CD4-positive, alpha-beta T cell treated with Interleukin-6 at 100 ng/mL for 8 hours (primary cell): Measurements from ENCODE around the gene NRP1.

Source experiments
- DNase-seq: peaks from one replicate; pipeline ENCODE4 v3.0.0-alpha.2; 2020; ENCODE audit warnings: mixed read lengths, low spot score

NRP1 gene

DNA sequence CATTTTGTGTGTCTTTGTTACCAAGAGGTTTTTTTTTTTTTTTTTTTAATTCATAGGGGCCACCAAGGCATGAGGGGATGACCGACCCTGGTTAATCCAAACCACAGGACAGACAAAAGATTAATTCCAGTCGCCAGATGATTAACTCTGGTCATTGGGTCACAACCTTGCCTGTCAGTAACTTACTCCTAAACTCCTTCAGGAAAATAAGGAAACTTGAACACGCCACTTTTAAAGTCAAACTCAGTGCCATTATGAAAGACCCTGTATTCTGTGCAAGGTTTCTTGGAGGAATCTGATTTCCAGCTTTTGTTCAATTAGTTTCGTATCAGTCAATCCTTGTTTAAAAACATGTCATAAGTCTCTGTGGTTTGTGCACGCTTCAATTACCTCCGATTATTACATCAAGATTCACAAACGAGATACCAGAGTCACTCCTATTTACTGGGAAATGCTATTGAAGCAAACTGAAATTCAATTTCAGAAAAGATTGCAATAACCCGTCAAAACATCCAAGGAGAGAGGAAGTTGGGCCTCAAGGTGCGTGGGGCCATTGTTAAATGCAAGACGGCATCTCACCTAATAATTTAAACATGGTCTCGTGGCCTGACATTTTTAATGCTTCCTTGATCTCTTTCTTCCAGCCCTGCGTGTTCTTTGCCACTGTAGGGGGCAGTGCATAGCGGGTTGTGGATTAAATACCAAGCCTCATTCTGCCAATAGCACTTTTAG is 44.0 kb downstream of the NRP1 start:
- DNase-seq, result no peak

DNA sequence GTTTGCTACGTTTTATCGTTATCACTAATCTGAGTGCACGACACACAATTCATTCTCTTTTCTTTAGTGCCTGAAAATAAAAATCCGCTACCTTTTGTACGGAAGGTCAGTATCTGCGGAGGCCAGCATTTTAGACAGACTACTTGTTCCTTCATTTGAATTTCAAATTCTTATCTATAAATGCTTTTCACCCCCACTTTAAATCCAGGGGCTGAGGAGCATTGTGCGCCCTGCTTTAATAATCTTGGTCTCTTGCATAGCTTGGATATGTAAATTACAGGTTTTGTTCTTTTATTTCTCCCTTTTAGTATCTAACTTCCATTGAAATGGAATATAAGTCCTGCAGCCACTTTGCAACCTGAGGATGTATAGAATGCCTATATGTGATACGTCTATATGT is 44.7 kb downstream of the NRP1 start:
- no peak for DNase-seq

- no peak for DNase-seq
These were observed 46.3 kb downstream of the NRP1 start for GRCh38 chr10:33288127-33288526.

- no peak for DNase-seq
These were observed 47.4 kb downstream of the NRP1 start for GRCh38 chr10:33287112-33287511.

GRCh38 chr10:33286157-33286934 is 48.1 kb downstream of the NRP1 start:
- no peak for DNase-seq

- DNase-seq, result no peak
These were observed 49.5 kb downstream of the NRP1 start for GRCh38 chr10:33284945-33285344.

DNA sequence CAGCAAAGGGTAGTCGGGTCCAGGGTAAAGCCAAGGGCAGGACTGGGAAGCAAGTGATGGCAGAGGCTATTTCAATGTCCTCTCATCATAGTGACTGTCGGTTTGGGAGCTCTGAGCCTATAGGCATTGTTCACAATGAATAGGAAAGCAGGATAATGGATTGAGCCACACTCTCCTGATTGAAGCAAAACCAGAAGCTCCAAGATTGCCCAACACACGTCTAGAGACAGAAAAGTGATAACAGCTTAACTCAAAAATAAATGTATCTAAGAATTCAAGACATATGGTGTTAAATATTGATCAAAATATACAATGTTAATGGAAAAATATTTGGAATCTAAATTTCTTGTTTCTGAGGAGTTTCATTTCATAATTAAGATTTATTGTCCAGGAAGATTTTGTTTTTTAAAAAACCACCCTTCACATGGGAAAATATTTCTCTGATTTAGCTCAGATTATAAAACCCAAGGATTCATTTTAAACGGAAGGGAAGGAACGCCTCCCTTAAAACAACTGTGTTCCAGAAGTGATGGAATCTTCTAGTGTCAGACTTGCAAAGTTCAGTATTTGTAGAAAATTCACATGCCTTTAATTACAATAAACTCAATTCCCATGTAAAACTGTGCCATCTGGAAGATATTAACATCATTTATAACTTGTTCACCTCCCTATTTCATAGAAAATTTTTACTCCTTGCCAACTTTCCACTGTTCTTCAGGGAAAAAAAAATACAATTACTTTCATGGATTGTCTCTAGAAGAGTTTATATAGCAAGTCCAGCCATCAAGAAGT is 54.5 kb downstream of the NRP1 start:
- DNase-seq, result no peak

DNA sequence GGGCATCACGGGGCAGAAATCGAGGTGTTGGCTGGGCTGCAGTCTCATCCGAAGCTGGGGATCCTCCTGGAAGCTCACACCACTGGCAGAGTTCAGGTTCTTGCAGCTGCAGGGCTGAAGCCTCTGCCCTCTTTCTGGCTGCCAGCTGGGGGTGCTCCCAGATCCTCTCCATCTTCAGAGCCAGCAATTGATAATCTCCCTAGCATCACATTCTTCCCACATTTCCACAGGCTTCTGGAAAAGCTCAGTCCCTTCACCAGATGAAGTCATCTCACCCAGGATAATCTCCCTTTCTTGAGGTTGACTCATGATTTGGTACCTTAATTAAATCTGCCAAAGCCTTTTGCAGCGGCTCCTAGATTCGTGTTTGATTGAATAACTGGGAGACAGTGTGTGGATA is 55.2 kb downstream of the NRP1 start:
- no peak for DNase-seq

- no peak for DNase-seq
These were observed 56.3 kb downstream of the NRP1 start for GRCh38 chr10:33278198-33278597.

DNA sequence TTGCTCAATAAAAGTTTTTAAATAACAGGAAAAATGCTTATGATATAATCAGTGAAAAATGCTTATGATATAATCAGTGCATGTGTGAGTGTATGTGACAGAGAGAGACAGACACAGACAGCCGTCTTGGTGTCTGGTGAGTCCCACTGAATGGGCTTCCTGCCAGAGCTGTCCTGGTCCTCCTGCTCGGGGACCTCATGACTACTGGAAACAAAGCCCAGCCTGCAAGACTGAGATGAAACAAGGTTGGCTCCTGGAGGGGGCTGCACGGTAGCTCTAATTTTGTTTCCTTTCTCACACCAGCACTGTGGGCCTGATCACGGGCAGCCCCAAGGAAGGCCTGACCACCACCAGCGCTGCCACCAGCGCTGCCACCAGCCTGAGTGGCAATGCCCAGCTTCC is 57.3 kb downstream of the NRP1 start:
- DNase-seq, result no peak

GRCh38 chr10:33276282-33276923 is 58.1 kb downstream of the NRP1 start:
- no peak for DNase-seq

GRCh38 chr10:33274096-33274785 is 60.2 kb downstream of the NRP1 start:
- no peak for DNase-seq

DNA sequence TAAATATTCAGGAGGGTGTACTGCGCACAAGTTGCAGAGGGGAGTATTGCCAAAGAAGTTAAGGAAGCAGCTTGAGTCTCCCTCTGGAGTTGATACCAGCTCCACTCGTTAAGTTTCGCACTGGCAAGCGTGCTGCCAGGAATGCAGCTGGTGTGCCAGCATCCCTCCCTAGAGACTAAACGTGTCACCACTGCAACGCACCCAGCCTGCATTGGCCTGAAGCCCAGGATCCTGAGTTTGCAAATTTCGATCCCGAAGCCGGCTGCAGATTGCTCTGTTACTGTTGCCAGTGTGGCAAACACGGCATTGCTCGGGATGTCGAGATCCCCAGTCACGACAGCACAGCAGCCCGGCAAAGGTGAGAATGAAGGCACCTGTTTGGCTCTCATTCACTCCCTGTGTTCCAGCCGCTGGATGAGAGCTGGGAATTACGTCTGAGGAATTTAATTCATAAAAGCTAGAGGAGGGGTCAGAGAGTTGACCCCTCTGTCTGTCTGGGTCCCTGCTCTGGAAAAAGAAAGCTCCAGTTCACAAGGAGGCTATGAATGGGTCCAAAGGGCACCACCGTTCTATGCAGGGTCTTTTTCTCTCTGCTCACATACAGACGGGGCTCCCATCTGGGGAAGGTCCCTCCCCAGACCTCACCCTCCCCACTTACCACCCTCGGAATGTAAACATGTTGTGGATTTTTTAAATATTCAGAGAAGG is 61.0 kb downstream of the NRP1 start:
- no peak for DNase-seq

DNA sequence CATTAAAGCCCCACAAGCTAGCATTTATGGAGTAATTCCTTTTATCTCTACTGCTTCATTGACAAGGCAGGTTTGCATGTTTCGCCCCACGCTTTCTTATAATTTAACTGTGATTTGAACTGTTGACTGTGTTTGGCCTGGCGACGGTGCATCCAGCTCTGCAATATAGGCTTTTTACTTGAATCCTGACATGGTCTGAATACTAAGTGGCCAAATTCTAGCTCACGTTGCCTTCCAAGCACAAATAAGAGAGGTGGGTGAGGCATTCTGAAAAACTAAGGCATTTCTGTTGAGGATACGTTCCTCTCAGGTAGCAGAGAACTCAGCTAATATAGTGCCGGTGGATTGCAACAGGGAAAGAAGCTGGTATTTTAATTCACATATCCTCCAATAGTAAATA is 61.8 kb downstream of the NRP1 start:
- DNase-seq, result no peak

DNA sequence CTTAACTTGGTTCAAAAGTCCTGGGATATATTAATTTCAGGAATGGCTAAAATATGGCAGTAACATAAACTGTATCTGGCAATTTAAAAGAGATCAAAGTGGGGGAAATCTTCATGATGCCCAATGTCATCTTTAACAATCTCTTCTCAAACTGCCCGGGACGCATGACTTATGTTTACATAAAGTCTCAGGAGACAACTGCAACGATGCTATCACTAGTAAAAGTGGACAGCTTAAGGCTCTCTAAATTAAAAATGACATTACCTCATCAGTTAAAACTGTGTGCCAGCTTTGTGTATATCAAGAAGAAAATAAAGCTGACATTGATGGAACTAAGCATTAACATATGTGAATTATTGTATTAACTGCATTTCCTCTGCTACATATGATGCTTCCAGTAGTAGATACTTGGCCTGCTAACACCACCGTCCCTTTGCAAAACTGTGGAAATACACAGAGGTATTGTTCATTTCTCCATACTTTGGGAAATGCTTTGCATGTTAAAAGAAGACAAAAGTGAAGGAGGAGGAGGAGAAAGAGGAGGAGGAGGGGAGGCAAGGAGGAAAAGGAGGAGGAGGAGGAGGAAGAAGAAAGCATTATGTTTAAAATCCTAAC is 62.4 kb downstream of the NRP1 start:
- DNase-seq, result no peak

- no peak for DNase-seq
These were observed 63.5 kb downstream of the NRP1 start for GRCh38 chr10:33270971-33271370.

DNA sequence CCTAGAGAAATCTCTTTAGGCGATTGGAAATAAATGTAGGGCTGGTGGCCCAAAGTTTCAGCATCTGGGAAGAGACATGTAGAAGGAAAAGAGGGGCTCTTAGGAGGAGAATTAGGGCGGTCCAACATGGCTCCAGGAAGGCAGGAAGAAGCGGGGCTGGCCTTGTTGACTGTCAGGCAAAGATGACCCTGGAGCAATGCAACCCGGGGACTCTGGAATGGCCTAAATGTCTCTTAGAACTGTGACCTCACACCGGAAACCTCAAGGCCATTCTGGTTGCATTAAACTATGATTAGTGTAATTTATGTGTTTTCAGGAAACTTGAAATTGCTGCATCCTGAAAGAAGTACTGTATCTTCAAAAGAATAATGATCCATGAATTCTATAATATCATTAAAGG is 66.8 kb downstream of the NRP1 start:
- DNase-seq, result no peak

DNA sequence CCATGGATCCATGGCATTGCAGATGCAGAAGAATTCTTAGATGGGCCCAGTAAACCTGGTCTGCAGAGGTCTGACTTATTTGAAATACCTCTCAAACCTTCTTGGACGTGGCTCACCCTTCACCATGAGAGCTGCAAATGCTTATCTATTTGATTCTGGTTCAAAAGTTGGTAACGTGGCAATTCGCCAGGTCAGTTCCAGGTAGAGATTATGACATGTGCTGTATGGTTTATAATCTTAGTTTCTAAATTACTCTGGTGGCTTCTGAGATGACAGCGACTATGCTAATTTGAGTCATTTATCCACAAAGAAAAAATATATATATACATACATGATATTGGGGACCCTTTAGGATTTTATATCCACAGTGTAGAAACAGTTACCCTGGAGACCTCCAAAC is 68.8 kb downstream of the NRP1 start:
- no peak for DNase-seq

- no peak for DNase-seq
These were observed 71.0 kb downstream of the NRP1 start for GRCh38 chr10:33263453-33263852.

GRCh38 chr10:33262871-33263270 is 71.6 kb downstream of the NRP1 start:
- DNase-seq, result no peak
